SIG-M5 treated with dmso at 0.1 percent for 504 hours (cell line): ENCODE measurements around the gene CTRB2.
"Not testable (repeated sequence)": the region's sequence is repeated elsewhere in the genome, so short reads cannot be mapped to it uniquely, and the experiment has no call there.

Experiments used
- DNase-seq: peaks from one replicate; lab custom pipeline; 2025; ENCODE audit not compliant: unreplicated experiment; lab: John Stamatoyannopoulos, UW

CTRB2 gene

GRCh38 chr16:75242436-75243078 is 35.6 kb upstream of the CTRB2 start:
- not testable (repeated sequence) for DNase-seq

DNA sequence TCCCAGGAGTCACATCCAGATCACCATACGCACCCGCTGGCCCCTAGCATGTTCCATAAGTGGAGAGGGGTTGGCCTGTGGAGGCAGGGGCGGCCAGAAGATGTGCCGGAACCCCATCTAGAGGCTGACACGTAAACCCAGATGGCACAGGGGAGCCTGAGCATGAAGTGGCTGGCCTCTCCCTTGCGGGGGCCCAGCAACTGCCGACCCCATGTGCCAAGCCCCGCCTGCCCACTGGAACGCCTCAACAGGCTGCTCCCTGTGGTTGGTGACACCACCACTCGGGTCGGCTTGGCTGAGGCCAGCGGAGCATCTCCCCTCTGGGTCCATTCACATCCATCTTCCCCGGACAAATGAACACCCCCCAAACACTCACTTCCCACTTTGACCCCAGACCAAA is 35.0 kb upstream of the CTRB2 start:
- DNase-seq: no peak

DNA sequence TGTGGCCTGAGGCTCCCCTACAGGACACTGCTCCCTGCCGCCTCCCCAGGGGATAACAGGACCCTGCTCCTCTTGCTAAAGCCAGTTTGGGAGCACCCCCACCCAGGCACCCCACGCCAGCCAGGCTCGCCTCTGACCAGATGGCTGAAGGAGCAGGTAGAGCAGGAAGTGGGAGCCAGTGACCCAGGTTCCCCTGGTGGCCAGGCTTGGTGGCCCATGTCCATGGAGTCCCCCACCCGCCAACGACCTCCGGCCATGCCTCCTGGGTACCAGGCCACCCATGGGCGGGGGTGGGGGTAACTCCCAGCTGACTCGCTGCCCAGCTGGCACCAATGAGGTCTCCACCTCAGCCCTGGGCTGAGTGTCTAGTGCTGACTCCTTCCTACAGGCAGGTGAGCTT is 34.5 kb upstream of the CTRB2 start:
- DNase-seq: no peak

DNA sequence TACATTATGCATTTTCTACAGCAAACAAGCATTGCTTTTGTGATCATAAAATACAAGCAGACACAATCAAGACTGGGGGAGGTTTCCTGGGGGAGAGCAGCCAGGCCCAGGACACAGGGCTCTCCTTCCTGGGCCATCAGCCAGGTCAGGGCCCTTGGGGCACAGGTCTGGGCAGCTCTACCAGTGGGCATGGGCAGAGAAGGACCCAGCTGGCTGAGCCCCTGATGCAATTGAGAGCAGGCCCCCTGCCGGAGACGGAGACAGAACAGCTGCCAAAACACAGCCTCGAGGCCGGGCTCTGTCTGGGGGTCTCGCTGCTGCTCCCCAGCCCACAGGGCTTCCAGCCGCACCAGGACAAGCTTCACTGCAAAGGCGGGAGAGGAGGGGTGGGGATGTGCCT is 33.7 kb upstream of the CTRB2 start:
- DNase-seq: not testable (repeated sequence)

DNA sequence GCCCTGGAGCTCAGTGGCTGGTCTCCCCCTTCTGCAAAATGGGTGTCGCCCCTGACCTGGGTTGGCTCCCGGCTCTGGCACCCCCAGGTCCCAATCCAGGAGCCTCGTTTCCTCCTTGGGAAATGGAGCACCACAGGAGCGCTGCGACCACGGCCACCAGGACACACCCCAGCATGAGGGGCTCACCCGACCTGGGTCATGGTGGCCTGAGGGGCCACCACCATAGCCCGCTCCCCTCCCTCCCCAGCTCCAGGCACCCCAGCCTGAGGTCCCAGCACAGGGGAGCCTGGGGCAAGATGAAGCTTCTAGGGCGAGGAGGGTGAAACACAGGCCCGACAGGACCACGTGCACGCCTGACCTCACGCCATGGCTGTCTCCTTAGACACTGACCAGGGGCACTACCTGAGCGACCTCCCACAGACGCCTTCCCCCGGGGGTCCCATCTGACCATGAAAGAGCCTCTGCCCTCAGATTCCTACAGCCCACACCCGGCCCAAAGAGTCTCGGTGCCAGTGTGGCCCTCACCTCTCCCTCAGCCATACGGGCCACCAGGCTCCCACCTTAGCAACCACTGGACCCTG is 32.7 kb upstream of the CTRB2 start:
- DNase-seq: no peak

DNA sequence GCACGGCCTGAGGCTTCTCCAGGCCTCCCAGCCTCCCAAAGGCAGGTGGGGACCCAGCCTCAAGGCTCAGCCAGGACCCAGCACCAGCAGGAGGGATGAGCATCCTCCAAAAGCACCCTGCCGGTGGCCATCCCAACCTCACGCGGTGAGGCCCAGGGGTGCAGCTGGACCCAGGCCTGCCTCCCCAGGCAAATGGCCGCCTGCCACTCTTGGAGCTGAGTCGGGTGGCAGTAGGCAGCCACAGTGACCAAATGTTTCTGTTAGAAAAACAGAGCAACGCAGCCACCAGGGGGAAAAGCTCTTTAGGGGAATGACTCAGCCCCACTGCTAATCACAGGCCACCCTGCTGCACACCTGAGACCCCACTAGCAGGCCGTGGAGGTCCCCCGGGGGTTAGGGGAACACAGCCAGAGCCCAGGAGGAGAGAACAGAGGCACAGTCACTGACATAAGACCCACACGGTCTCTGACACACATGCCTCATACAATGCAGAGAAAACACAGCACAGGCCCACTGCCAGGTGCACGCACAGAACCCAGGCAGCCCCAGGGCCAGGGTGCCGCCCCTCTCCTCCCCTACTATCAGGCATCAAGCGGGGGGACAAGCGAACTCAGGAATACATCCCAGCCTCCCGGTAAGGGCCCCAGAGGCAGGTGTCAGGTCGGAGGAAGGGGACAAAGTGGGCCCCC is 32.0 kb upstream of the CTRB2 start:
- no peak for DNase-seq

DNA sequence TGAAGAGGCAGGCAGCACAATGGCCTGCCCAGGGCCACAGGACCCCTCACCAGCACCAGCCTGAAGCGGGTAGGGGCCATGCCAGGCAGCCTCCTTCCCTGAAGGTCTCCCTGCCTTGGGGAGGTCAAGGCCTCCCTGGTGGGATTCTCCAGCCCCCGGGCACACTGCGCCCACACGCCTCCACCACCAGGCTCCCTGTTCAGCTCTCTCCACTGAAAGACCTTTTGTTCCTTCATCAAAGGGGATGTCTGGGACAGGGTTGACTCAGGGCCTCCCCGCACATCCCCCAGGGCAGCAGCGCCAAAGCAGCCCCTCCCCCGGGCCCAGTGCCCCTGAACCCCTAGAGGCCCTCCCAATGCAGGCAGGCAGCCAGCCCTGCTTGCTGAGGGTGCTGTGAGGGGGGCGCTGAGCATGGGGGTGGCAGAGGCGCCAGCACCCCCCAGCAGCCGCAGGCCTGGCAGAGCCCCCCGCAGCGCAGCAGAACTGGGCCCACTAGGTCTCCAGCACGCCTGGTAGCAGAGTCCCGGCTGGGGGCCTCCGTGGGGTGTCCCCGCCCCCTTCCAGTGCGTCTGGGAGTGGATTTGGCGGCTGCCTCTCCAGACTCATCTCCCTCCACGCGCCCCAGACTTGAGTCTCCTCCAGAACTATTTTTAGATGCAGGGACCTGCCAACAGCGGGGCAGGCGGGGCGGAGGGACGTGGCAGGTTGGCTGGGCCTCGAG is 31.3 kb upstream of the CTRB2 start:
- DNase-seq: no peak

DNA sequence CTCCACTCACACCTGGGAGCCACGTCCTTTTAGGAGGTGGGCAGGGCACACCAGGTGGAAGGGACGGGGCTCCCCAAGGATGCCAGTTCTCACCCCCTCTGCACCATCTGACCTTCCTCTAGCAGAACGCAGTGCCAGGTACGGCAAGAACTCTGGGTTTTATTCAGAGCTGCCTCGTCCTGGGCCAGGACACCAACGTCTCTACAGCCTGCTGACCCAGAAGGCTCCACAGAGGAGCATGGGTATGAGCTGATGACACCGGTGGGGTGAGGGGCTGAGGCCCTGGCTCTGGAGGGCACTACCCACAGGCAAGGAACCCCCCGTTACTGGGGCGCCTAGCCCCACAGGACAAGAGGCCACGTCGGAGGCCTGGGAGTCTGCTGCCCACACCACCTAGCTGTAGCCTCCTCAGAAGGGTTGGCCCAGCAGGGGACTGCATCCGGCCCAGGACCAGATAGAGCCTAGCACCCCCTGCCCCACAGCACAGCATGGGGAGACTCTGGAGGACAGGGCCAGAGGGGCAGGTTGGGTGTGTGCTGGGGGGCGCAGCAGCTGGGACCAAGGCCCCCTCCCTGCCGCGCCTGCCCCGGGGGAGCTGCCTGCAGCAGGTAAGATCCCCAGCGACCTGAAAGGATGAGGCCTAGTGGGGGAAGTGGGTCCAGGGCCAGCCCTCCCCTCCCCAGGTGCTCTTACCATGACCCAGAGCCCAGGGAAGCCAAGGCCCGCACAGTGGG is 30.6 kb upstream of the CTRB2 start:
- DNase-seq: no peak

DNA sequence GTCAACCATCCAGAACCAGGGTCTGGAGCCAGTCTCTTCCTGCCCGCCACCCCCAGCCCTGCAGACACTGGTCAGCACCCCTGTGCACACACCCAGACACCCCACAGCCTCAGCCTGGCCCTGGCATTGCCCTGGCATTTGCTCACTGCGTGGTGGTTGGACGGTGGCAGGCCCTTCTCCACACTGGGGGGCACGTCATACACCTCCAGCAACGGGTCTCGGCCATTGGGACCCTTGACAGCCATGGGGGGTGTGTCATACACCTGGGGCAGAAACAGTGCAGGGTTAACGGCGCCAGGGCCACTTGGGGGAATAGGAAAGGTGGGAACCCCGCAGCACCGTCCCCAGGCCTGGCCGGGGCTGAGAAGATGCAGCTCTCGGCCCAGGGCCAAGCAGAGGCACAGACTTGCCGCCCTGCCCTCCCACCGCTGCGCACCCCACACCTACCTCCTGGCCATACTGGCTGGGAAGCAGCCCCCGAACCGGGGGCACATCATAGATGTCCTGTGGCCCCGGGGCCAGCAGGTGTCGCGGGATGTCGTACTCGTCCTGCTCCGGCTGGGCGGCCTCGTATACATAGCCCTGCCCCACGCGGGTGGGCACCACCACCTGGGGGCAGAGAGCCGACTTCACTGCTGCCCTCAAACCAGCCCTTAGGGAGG is 29.9 kb upstream of the CTRB2 start:
- DNase-seq: no peak

DNA sequence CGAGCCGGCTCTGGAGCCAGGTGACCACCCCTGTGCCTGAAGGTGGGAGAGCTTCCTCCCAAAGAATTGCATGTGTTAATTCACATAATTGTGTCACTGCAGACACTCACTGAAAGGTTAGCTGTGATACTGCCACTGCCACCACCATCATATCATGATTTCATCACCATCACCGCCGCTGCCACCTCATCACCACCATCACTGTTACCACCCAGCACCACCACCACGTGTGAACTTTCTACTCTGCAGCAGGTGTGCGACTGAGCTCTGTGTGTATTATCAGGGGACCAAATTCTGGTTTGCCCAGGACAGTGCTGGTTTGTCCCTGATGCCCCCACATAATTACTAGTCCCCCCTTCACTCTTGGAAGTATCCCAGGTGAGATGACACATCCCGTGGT is 29.3 kb upstream of the CTRB2 start:
- no peak for DNase-seq

- no peak for DNase-seq
Measured at GRCh38 chr16:75235721-75236193, 28.8 kb upstream of the CTRB2 start.

DNA sequence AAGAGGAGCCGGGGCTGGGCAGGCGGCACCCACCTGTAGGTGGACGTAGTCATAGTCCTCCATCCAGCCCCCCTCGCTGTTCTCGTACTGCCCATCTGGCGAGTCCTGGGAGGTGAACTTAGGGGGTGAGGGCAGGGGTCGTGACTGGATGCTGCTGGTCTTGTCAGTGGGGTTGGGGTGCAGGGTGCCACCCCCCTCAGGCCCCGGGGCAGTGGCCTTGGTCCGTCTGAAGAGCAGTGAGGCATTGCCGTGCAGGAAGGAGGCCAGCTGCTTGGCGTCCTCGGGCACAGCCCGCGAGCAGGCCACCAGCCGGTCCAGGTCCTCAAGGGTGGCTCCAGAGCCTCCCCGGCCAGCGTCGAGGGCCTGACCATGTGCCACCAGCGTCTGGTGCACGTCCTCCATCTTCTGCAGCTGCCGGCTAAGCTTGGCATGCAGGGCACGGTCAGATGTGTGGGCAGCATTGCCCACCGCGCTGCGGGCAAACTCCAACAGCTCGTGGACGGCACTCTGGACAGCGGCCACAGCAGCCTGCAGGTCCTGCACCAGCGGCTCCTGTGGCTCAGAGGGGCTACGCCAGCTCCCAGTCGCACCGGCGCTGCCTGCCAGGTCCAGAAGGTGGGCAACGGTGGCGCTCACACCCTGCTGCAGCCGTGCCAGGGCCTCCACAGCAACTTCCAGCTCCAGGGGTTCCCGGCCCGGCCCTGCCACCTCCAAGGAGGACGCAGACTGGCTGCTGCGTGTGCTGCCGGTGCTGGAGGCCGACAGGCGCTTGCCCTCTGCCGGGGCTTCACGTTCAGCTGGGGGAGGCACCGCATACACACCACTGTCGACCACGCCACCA is 28.1 kb upstream of the CTRB2 start:
- no peak for DNase-seq

- DNase-seq: no peak
Measured at GRCh38 chr16:75233611-75233938, 26.6 kb upstream of the CTRB2 start.

DNA sequence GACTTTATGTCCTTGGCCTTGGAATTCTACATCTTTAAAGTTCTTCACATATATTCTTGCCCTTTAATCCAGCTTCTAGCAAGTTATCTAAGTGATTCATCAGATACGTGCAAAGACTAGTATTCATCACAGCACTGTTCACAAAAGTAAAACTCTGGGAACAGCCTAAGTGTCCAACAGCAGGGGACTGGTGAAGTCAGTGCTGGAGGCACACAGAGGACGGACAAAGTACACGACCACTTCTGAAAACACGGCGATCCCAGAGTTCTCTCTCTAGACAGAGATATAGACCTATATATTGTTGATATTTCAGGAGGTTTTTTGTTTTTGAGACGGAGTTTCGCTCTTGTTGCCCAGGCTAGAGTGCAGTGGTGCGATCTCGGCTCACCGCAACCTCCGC is 24.6 kb upstream of the CTRB2 start:
- no peak for DNase-seq

DNA sequence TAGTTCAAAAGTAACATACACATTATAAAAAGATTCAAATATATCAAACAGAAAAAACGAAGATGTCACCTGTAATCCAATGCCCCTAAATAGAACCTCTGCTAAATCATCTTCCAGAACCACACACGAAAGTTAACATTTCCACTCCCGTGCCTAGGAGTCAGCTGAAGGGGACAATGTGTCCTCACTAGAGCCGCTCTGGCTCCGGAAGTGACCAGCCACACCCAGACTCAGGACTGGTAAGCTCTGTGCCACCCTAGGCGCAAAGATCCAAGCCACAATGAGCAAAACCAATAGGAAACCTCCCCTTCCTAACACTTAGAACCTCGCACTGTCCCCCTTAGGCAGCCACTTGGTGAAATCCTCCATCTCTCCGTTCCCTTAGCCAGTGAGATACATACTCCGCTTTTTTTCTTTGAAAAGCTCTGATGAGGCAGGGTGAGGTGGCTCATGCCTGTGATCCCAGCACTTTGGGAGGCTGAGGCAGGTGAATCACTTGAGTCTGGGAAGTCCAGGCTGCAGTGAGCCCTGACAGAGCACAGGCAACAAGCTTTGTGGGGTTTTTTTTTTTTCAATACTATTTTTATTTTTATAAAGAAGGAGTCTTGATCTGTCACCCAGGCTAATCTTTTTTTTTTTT is 23.6 kb upstream of the CTRB2 start:
- DNase-seq: no peak

GRCh38 chr16:75229172-75230031 is 22.4 kb upstream of the CTRB2 start:
- no peak for DNase-seq

DNA sequence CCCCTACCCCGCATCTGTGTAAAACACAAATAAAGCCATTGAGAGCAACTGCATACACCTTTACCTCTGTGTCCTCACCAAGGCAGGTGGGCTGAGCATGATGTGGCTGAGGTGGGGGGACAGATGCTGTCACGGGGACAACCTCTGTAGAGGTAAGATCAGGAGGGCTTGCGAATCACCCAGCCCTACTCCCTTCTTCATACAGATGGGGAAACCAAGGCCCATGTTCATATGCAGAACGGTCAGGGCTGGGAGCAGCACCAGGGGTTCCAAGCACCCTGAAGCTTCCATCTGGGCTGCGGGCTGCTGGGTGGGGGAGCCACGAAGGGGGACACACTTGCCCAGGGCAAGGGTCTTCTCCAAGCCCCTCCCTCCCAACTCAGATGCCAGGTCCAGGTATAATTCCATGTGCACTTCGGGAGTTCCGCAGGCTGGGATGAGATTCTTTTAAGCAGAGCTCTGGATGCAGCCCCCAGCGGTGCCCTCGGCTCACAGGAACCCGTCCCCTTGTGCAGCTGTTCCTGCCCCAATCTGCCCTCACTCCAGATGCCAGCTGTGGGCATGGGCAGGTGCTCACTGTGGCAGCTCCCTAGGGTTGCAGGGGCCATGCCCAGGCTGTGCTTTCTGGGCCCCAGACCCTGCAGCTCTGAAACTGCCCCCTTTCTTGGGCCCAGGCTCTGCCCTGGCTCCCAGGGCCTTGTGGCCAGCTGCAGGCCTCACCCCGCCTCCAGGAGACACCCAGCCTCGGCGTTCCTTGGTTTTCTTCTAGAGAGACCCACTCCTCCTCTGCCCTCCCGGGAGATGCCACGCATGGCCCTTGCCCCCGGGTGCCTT is 21.4 kb upstream of the CTRB2 start:
- no peak for DNase-seq
